ENCODE results near the gene CST6. TPM values are rescaled to one million over a fixed set of nuclear protein-coding genes. Genes with fewer than 3 reads are reported as not detected.

The CST6 gene
- total RNA-seq, 1 donor from 2014 or later, result 11.0 TPM

DNA sequence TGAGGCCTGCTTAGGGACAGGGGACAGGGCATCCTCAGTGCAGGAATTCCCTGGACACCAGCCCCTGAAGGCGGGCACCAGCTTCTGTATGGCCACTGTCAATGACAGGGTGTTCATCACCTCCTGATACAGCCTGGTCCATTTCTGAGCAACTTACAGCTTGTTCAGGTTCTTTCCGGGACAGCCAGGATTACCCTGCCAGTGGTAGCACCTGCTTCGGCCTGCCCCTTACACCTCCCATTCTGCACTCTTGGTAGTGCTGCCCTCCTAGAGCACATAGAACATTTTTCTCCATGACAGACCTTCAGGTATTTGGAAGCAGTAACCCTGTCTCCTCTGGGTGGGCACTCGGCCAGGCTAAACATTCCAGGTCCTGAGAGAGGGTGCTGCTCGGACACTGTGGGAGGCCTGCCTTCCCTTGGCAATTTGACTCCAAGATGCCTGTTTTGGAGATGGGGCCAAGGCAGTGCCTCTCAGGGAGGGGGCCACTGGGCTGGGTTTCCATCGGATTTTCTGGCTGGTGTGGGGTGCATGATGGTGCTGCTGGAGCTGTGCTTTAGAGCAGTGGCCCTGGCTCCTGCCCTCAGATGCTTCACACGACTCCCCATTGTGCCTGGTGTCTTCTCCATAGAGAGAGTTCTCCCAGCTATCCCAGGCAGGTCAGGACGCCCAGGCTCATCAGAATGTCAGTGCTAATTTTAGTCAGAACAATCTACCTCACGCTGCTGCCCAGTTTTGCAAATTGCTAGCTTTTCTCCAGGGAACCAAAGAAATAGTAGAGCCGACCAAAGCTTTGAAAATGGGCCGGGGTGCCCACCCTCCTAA is 35.9 kb downstream of the CST6 start:
- H3K4me1 ChIP-seq, result peaks cover 8% of the 10 kb centered on the region

DNA sequence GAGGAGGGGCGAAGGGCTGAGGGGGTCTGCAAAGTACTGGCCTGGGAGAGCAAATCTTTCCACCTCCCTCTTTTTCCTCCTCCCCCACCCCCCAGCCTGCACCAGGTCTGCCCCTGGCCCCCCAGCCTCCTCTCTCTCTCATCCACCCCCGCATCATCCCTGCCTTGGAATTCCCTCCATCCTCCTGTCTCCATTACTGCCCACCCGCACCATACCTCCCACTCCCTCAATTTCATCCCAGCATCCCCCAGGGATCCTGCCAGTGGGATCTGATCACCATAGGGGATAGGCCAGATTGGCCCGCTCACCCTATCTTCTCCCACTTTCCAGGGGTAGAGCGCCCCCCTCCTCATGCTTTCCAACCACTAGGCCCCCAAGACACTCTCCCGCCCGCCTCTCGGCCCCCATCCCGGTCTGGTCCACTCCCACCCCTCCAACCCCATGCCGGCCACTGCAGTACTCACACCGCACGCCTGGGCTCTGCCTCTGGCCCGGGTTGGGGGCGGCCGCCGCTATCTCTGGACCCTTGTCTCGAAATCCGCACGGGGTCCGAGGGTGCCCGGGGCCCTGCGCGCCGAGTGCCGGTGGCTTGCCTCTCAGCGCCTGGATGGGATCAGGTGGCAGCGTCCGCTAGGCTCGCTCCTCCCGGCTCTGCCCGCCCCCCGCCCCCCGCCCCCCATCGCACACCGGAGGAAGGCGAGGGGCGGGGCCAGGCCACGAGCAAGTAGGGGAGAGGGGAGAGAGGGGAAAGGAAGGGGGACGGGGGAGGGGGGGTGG is 36.9 kb downstream of the CST6 start, which contains the start of gene GAL3ST3:
Gene GAL3ST3, minus strand, starts transcription at position 615 of the 777 bp plus-strand sequence. CDS start 3,746 bp downstream, outside the sequence.
- peaks cover 18% of the 10 kb centered on the region for H3K4me1 ChIP-seq
- intact Hi-C loops (cut with DNase I), result no loop called here
- H3K4me3 ChIP-seq, result no peak within 1 kb of the TSS
- H3K36me3 ChIP-seq, result peaks cover 3% of the 10 kb centered on the region
- H3K9me3 ChIP-seq, result no peaks in the 10 kb centered on the region
- H3K27me3 ChIP-seq (ENCODE audit: low read depth), result peaks cover 28% of the 10 kb centered on the region
- H3K27ac ChIP-seq, result no peak within 1 kb of the TSS
- DNase-seq, result no peak
- no peak for ATAC-seq
- TF ChIP-seq, protein P1, sequence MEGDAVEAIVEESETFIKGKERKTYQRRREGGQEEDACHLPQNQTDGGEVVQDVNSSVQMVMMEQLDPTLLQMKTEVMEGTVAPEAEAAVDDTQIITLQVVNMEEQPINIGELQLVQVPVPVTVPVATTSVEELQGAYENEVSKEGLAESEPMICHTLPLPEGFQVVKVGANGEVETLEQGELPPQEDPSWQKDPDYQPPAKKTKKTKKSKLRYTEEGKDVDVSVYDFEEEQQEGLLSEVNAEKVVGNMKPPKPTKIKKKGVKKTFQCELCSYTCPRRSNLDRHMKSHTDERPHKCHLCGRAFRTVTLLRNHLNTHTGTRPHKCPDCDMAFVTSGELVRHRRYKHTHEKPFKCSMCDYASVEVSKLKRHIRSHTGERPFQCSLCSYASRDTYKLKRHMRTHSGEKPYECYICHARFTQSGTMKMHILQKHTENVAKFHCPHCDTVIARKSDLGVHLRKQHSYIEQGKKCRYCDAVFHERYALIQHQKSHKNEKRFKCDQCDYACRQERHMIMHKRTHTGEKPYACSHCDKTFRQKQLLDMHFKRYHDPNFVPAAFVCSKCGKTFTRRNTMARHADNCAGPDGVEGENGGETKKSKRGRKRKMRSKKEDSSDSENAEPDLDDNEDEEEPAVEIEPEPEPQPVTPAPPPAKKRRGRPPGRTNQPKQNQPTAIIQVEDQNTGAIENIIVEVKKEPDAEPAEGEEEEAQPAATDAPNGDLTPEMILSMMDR (IDR thresholded peaks at IDR 0.05), result no peak

More for the DNA sequence above, 35.9 kb downstream of the CST6 start:
- no peaks in the 10 kb centered on the region for H3K36me3 ChIP-seq
- no peak overlapping the region for H3K27ac ChIP-seq
- H3K4me3 ChIP-seq, result no peak overlapping the region
- intact Hi-C loops (cut with DNase I), result no loop called here
- no peaks in the 10 kb centered on the region for H3K9me3 ChIP-seq
- ATAC-seq, result no peak
- no peak for DNase-seq
- peaks cover 28% of the 10 kb centered on the region for H3K27me3 ChIP-seq (ENCODE audit: low read depth)
- TF ChIP-seq, protein P1 (IDR thresholded peaks at IDR 0.05), result no peak

DNA sequence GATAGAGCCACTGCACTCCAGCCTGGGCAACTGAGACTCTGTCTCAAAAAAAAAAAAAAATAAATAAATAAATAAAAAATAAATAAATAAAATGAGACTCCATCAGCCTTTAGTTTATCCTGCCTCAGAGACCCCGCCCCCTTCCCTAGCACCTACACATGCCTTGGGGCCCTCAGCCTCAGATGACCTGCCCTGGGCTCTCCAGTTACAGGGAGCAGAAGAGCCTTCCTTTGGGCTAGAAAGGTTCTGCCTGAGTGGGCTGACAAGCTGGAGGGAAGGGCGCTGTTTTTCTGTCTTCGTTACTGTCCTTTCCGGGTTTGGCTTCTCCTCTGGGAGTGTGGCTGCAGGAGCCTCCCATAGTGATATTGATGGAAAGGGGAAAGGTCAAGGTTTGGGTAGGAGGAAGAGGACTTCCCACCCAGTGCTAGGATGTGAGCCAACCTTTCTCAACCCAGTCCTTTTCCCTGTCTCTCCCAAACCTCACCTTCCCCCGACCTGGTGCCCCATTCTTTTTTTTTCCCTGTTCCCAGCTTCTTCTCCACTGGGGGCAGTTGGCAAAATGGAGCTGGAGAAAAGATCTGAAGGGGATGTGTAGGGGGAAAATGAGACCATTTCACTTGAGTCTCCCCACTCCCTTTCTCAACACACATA is 38.9 kb downstream of the CST6 start:
- Histone ChIP-seq H3K4me1 (peaks cover 21% of the 10 kb centered on the region), H3K36me3 (peaks cover 23% of the 10 kb centered on the region), H3K27me3 (ENCODE audit: low read depth) (peaks cover 28% of the 10 kb centered on the region), H3K27ac (no peak overlapping the region), H3K4me3 (no peak overlapping the region), H3K9me3 (no peaks in the 10 kb centered on the region)
- TF ChIP-seq, protein P1 (IDR thresholded peaks at IDR 0.05), result no peak
- intact Hi-C loops (cut with DNase I), result no loop called here
- ATAC-seq, result no peak
- DNase-seq, result no peak

DNA sequence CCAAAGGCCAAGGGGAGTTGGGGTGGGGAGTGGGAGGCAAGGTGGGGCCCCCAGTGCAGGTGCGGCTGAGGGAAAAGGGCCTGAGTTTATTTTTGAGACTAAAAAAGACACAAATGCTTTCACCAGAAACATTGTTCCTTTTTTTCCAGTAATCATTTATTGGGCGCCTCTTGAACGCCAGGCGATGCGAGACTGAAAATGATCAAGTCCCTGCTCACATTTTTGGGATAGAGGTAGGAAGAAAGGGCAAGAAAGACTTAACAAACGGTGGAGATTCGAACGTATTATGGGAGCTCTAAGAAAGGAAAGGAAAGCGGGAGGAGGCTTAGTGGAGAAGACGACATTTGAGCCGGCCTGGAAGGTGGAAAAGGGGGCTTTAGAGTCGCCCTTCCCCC is 39.6 kb downstream of the CST6 start:
- H3K27ac ChIP-seq, result peak overlapping the region; percentile 92
- H3K27me3 ChIP-seq (ENCODE audit: low read depth), result peaks cover 28% of the 10 kb centered on the region
- intact Hi-C loops (cut with DNase I), result no loop called here
- H3K9me3 ChIP-seq, result no peaks in the 10 kb centered on the region
- peak overlapping the region; percentile 99 for H3K4me3 ChIP-seq
- H3K36me3 ChIP-seq, result peaks cover 29% of the 10 kb centered on the region
- TF ChIP-seq, protein P1 (IDR thresholded peaks at IDR 0.05), result no peak
- peaks cover 21% of the 10 kb centered on the region for H3K4me1 ChIP-seq
- ATAC-seq (no peak), DNase-seq (no peak)

Data from lower lobe of right lung (tissue), 2 donors.